Vagina (tissue), 2 donors: ENCODE results near the gene GRAMD1B. TPM values are rescaled to one million over a fixed set of nuclear protein-coding genes. Genes with fewer than 3 reads are reported as not detected.
A peak's percentile ranks its signal among the peaks of the same experiment; 100 is the strongest.

Source experiments
- DNase-seq, 2 donors: peaks; one replicate each; pipeline ENCODE4 v3.0.0-alpha.2; 2017; ENCODE audit errors: extremely low spot score in 2 of 2
- H3K27ac ChIP-seq: fragments of 200-600 bp; sonication (generic); one replicate; pipeline ENCODE4 v1.5.1; 2019
- H3K27me3 ChIP-seq: fragments of 200-600 bp; sonication (generic); one replicate; pipeline ENCODE4 v1.5.1; 2019
- H3K36me3 ChIP-seq, 2 donors: fragments of 200-600 bp; sonication (generic); one replicate each; pipeline ENCODE4 v1.5.1; 2017 to 2019
- H3K4me1 ChIP-seq: fragments of 200-600 bp; sonication (generic); one replicate; pipeline ENCODE4 v1.5.1; 2019
- H3K4me3 ChIP-seq, 2 donors: fragments of 200-600 bp; sonication (generic); 1 replicate in 1 of 2; 2 replicates in 1 of 2; pipeline ENCODE4 v1.5.1; 2016 to 2019
- H3K9me3 ChIP-seq: fragments of 200-600 bp; sonication (generic); one replicate; pipeline ENCODE4 v1.5.1; 2019
- CTCF ChIP-seq, 3 experiments: fragments of 450-650 bp in 2 of 3; fragments of 200-600 bp in 1 of 3; sonication (generic) in 1 of 3; IDR thresholded peaks; one replicate each; pipeline ENCODE4 v1.5.1; 2017 to 2019; ENCODE audit warnings: antibody characterized with exemption in 3 of 3, mild to moderate bottlenecking in 2 of 3, moderate library complexity in 2 of 3
- POLR2A ChIP-seq, 2 donors: fragments of 450-650 bp; IDR thresholded peaks; one replicate each; pipeline ENCODE4 v1.6.1; 2017; ENCODE audit warnings: antibody characterized with exemption in 2 of 2, mild to moderate bottlenecking in 2 of 2, moderate library complexity in 2 of 2
- POLR2AphosphoS5 ChIP-seq, 2 donors: sonication (generic); formaldehyde crosslinking; IDR thresholded peaks; one replicate each; pipeline ENCODE4 v1.9.0; 2017; ENCODE audit warnings: antibody characterized with exemption in 2 of 2, mild to moderate bottlenecking in 2 of 2, low read depth in 1 of 2; ENCODE audit not compliant: insufficient read depth in 1 of 2
- intact Hi-C: fragments of 100-400 bp; cut with DNase I; formaldehyde crosslinking; loops from one replicate; pipeline ENCODE4 v1.15.1; 2023
- total RNA-seq: library from RNA; depleted of rRNA; stranded (reverse); fragments of >200 nt; gene quantifications from one replicate; pipeline ENCODE4 v1.2.3, GENCODE V29; 2016

The GRAMD1B gene
- total RNA-seq, 1 donor from 2014 or later = 4.9 TPM

GRCh38 chr11:123470842-123471241 lies 40.8 kb downstream of the GRAMD1B start:
- no peaks in the 10 kb centered on the region for H3K36me3 ChIP-seq
- DNase-seq = no peak
- no peaks in the 10 kb centered on the region for H3K4me1 ChIP-seq
- TF ChIP-seq CTCF (IDR thresholded peaks at IDR 0.05) (no peak), POLR2A (IDR thresholded peaks at IDR 0.05) (no peak), POLR2AphosphoS5 (IDR thresholded peaks at IDR 0.05; ENCODE audit: insufficient read depth in 1 of 2, low read depth in 1 of 2) (no peak)
- H3K27ac ChIP-seq = no peak overlapping the region
- no peaks in the 10 kb centered on the region for H3K9me3 ChIP-seq
- H3K27me3 ChIP-seq = no peaks in the 10 kb centered on the region
- intact Hi-C loops = loop anchor here (10.0 kb wide), 1 partner anchor 366 kb away; no protein-coding TSS in a partner anchor
- no peak overlapping the region for H3K4me3 ChIP-seq

GRCh38 chr11:123472236-123472935 lies 42.3 kb downstream of the GRAMD1B start:
- no peak overlapping the region for H3K27ac ChIP-seq
- H3K4me3 ChIP-seq = no peak overlapping the region
- no peaks in the 10 kb centered on the region for H3K4me1 ChIP-seq
- DNase-seq = no peak
- H3K27me3 ChIP-seq = no peaks in the 10 kb centered on the region
- H3K9me3 ChIP-seq = no peaks in the 10 kb centered on the region
- H3K36me3 ChIP-seq = no peaks in the 10 kb centered on the region
- intact Hi-C loops = loop anchor here (10.0 kb wide), 1 partner anchor 368 kb away; no protein-coding TSS in a partner anchor
- TF ChIP-seq POLR2AphosphoS5 (IDR thresholded peaks at IDR 0.05; ENCODE audit: insufficient read depth in 1 of 2, low read depth in 1 of 2) (no peak), POLR2A (IDR thresholded peaks at IDR 0.05) (no peak), CTCF (IDR thresholded peaks at IDR 0.05) (no peak)

GRCh38 chr11:123473941-123474677 lies 44.0 kb downstream of the GRAMD1B start:
- no peak overlapping the region for H3K27ac ChIP-seq
- no peaks in the 10 kb centered on the region for H3K9me3 ChIP-seq
- no peak overlapping the region for H3K4me3 ChIP-seq
- no peaks in the 10 kb centered on the region for H3K27me3 ChIP-seq
- no peaks in the 10 kb centered on the region for H3K36me3 ChIP-seq
- no peaks in the 10 kb centered on the region for H3K4me1 ChIP-seq
- no peak for DNase-seq
- intact Hi-C loops = loop anchor here (10.0 kb wide), 1 partner anchor 369 kb away; no protein-coding TSS in a partner anchor
- no peak for TF ChIP-seq POLR2A (IDR thresholded peaks at IDR 0.05)
- no peak for TF ChIP-seq CTCF (IDR thresholded peaks at IDR 0.05)
- peak in 1 of 2 donors; percentile 22 for TF ChIP-seq POLR2AphosphoS5 (IDR thresholded peaks at IDR 0.05; ENCODE audit: insufficient read depth in 1 of 2, low read depth in 1 of 2)

GRCh38 chr11:123474994-123475393 lies 44.9 kb downstream of the GRAMD1B start:
- H3K27ac ChIP-seq = no peak overlapping the region
- no peak overlapping the region for H3K4me3 ChIP-seq
- no peaks in the 10 kb centered on the region for H3K4me1 ChIP-seq
- H3K36me3 ChIP-seq = no peaks in the 10 kb centered on the region
- TF ChIP-seq CTCF (IDR thresholded peaks at IDR 0.05) = no peak
- TF ChIP-seq POLR2A (IDR thresholded peaks at IDR 0.05) = no peak
- TF ChIP-seq POLR2AphosphoS5 (IDR thresholded peaks at IDR 0.05; ENCODE audit: insufficient read depth in 1 of 2, low read depth in 1 of 2) = no peak
- no peaks in the 10 kb centered on the region for H3K27me3 ChIP-seq
- no peak for DNase-seq
- no peaks in the 10 kb centered on the region for H3K9me3 ChIP-seq
- intact Hi-C loops = loop anchor here (5.0 to 10.0 kb wide), 2 partner anchors 173 to 370 kb away; no protein-coding TSS in a partner anchor
